Ishikawa (cell line): ENCODE measurements around the gene ZFR2.

ENCODE experiments used
- CEBPB ChIP-seq: IDR thresholded peaks from 2 replicates; pipeline ENCODE4 v1.6.1; 2012
- CREB1 ChIP-seq: IDR thresholded peaks from 2 replicates; pipeline ENCODE4 v1.6.1; 2012; ENCODE audit warnings: low read depth
- EGR1 ChIP-seq: IDR thresholded peaks from 2 replicates; pipeline ENCODE4 v1.6.1; 2012
- EP300 ChIP-seq: IDR thresholded peaks from 2 replicates; pipeline ENCODE4 v1.6.1; 2012; ENCODE audit warnings: borderline replicate concordance
- FOXM1 ChIP-seq: IDR thresholded peaks from 2 replicates; pipeline ENCODE4 v1.6.1; 2012; ENCODE audit warnings: low read depth, borderline replicate concordance
- MAX ChIP-seq: IDR thresholded peaks from 2 replicates; pipeline ENCODE4 v1.6.1; 2012
- NFIC ChIP-seq: IDR thresholded peaks from 2 replicates; pipeline ENCODE4 v1.6.1; 2012
- RAD21 ChIP-seq: IDR thresholded peaks from 2 replicates; pipeline ENCODE4 v1.6.1; 2012; ENCODE audit warnings: low read depth
- REST ChIP-seq: IDR thresholded peaks from 2 replicates; pipeline ENCODE4 v1.6.1; 2012; ENCODE audit warnings: low read depth, mild to moderate bottlenecking
- TAF1 ChIP-seq: IDR thresholded peaks from 2 replicates; pipeline ENCODE4 v1.6.1; 2012; ENCODE audit warnings: low read depth, mild to moderate bottlenecking
- TCF12 ChIP-seq: IDR thresholded peaks from 2 replicates; pipeline ENCODE4 v1.6.1; 2012; ENCODE audit warnings: low read depth
- TEAD4 ChIP-seq: IDR thresholded peaks from 2 replicates; pipeline ENCODE4 v1.6.1; 2012
- USF1 ChIP-seq: IDR thresholded peaks from 2 replicates; pipeline ENCODE4 v1.6.1; 2012
- YY1 ChIP-seq: IDR thresholded peaks from 2 replicates; pipeline ENCODE4 v1.6.1; 2012; ENCODE audit warnings: low read depth
- ZBTB7A ChIP-seq: IDR thresholded peaks from 2 replicates; pipeline ENCODE4 v1.6.1; 2012; ENCODE audit warnings: low read depth

ZFR2 gene

GRCh38 chr19:3879656-3880055, 10.8 kb upstream of the ZFR2 start:
- TF ChIP-seq EGR1 = no peak
- TF ChIP-seq TAF1 = no peak
- TF ChIP-seq NFIC = no peak
- TF ChIP-seq CREB1 = no peak
- no peak for TF ChIP-seq REST
- TF ChIP-seq USF1 = no peak
- TF ChIP-seq MAX = no peak
- no peak for TF ChIP-seq TEAD4
- TF ChIP-seq TCF12 = no peak
- TF ChIP-seq ZBTB7A = no peak
- TF ChIP-seq YY1 = no peak
- no peak for TF ChIP-seq FOXM1
- no peak for TF ChIP-seq CEBPB
- no peak; the same call in 1 of the 2 replicates for TF ChIP-seq RAD21
- TF ChIP-seq EP300 = no peak

- peak; percentile 80; the same call in 1 of the 2 replicates for TF ChIP-seq CEBPB
These were observed 5.9 kb upstream of the ZFR2 start for GRCh38 chr19:3874695-3875094.

GRCh38 chr19:3873151-3873550, 4.3 kb upstream of the ZFR2 start:
- no peak for TF ChIP-seq EGR1
- TF ChIP-seq TEAD4 = no peak
- TF ChIP-seq NFIC = no peak
- no peak for TF ChIP-seq USF1
- TF ChIP-seq RAD21 = no peak
- no peak for TF ChIP-seq MAX
- TF ChIP-seq TCF12 = no peak
- TF ChIP-seq CEBPB = no peak

GRCh38 chr19:3867971-3868769, 668 bp downstream of the ZFR2 start:
- TF ChIP-seq EGR1 = no peak
- TF ChIP-seq MAX = no peak
- no peak for TF ChIP-seq CREB1
- no peak for TF ChIP-seq ZBTB7A
- TF ChIP-seq FOXM1 = no peak
- TF ChIP-seq NFIC = no peak
- TF ChIP-seq TAF1 = no peak

- TF ChIP-seq USF1 (no peak), MAX (no peak), EP300 (no peak), REST (no peak), YY1 (no peak), RAD21 (no peak), ZBTB7A (no peak), TCF12 (no peak), TAF1 (no peak), CEBPB (no peak), NFIC (no peak), TEAD4 (no peak), CREB1 (no peak), FOXM1 (no peak), EGR1 (no peak)
These were observed 1.8 kb downstream of the ZFR2 start for GRCh38 chr19:3866910-3867638.
